ENCODE measurements around the gene ITGA1.
"Not testable (repeated sequence)": the region's sequence is repeated elsewhere in the genome, so short reads cannot be mapped to it uniquely, and the experiment has no call there.

ITGA1 gene

DNA sequence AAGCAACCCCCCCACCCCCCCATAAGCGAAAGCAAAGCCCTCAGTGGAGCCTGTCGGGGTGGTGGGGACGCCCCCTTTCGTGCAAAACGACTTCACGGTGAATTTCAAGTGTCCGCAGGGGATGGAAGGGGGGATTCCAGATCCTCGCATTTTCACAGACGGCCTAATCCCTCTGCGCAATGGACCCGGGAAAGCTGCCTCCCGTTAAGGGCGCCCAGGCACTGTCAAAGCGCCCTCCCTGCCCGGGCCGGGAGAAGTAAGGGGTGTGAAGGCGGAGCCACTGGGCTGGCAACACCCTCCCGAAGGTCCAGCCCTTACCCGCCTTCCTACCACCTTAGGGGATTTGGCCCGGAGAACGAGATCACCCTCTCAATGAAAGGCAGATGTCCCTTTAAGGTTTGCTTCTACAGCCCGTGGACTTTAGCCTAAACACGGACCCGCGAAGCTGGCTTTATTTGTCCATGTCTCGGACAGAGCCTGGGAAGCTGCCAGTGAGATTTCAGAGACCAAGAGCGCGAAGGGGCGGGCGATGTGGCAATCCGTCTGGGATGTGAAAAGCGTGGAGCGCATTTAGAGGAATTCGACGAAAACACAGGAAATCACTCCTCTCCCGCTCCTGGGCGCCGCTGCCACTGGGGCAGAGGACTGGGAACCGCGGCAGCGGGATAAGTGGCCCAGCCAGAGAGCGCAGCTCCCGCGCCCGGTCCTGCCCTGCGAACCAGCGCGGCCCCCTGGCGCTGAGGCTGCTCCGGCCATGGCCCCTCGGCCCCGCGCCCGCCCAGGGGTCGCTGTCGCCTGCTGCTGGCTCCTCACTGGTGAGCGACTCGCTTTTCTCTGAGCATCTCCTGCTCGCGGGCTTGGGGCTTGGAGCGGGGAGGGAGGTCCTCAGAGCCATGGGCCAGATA is at the start of gene ITGA1, which contains the start of gene PELO:
Gene ITGA1 (plus strand): TSS at position 317 of the 905 bp plus-strand sequence. CDS start 438 bp downstream, at position 755.
Gene PELO (plus strand): TSS at position 317 of the 905 bp plus-strand sequence. CDS start 12,479 bp downstream, outside the sequence.
- peak within 1 kb of the TSS; percentile 8; the same call in 1 of the 2 replicates for H3K27ac ChIP-seq
- TF ChIP-seq, protein P1, sequence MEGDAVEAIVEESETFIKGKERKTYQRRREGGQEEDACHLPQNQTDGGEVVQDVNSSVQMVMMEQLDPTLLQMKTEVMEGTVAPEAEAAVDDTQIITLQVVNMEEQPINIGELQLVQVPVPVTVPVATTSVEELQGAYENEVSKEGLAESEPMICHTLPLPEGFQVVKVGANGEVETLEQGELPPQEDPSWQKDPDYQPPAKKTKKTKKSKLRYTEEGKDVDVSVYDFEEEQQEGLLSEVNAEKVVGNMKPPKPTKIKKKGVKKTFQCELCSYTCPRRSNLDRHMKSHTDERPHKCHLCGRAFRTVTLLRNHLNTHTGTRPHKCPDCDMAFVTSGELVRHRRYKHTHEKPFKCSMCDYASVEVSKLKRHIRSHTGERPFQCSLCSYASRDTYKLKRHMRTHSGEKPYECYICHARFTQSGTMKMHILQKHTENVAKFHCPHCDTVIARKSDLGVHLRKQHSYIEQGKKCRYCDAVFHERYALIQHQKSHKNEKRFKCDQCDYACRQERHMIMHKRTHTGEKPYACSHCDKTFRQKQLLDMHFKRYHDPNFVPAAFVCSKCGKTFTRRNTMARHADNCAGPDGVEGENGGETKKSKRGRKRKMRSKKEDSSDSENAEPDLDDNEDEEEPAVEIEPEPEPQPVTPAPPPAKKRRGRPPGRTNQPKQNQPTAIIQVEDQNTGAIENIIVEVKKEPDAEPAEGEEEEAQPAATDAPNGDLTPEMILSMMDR (conservative IDR thresholded peaks at IDR 0.05): peak; percentile 26
- no peak for TF ChIP-seq ZFX (IDR thresholded peaks at IDR 0.05)

DNA sequence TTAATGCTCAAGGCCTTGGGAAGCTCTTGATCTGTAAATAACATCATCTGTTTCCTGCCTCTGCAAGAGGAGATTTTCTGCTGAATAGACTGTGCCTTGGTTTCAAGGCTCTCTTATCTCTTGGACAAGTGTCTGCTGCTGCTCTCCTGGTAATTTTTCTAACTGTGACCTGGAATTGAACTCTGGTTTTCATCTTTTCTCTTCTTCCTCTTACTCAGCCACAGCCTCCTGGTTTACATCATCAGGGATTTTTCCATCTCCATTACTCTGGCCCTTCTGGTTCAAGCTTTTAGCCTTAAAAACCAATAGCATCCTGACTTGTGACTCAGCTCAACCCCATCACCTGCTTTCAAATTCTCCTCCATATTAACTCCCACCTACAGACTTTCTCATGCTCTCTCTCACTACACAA is 49.6 kb upstream of the ITGA1 start:
- TF ChIP-seq, protein P1 (conservative IDR thresholded peaks at IDR 0.05): no peak
- no peak for TF ChIP-seq ZFX (IDR thresholded peaks at IDR 0.05)
- no peak overlapping the region for H3K27ac ChIP-seq

DNA sequence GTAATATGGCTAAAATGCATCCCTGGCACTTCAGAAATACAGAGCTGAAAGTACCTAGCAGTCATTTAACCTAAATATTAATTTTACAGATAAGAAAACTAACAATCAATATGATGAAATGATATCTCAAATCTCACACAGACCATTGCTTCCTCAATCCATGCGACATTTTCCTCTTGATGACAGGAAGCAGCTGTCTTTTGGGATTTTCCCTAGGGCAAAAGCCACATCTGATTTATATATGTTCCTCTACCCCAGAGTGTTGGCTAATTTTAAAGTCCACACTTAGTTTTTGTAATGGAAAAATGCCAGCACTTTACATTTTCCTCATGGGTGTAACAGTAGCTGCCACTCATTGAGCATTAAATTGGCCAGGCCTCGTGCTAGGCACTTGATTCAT is 47.7 kb upstream of the ITGA1 start:
- no peak overlapping the region for H3K27ac ChIP-seq
- TF ChIP-seq, protein P1 (conservative IDR thresholded peaks at IDR 0.05): no peak
- no peak for TF ChIP-seq ZFX (IDR thresholded peaks at IDR 0.05)

DNA sequence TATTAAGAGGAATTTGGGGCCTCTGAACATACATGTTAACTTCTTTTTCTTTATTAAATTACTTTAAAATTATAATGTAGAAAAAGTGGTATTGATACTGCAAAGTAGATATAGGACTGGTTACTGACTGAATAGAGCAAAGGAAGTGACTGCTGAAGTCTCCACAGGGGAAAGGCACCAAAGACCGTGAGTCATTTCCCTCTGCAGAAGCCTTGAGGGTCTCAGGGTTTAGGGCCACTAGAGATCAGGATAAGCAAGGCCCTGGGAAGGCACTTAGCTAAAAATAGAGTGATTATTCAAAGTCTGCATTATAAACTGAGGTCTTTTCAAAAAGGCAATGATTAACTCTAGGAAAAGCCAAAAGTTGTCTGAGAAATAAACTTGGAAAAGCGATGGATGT is 44.7 kb upstream of the ITGA1 start:
- no peak overlapping the region for H3K27ac ChIP-seq
- TF ChIP-seq, protein P1 (conservative IDR thresholded peaks at IDR 0.05): no peak
- TF ChIP-seq ZFX (IDR thresholded peaks at IDR 0.05): no peak

DNA sequence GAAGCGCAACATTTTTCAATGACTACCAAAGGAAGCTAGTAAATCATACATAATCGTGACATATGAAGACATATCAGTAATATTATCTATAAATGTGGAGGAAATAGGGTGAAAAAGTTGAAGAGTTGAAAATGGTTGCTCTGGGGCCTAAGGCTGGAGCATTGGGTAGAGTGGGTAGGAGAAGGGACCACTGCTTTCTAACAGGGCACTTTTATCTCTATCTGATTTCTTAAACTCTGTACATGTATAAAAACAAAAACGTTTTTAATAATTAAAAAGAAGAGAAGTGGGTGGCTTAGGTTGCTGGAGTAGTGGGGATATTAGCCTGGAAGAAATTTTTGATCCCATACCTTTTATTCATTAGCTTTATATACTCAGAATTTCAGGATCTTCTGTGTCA is 44.2 kb upstream of the ITGA1 start:
- no peak overlapping the region for H3K27ac ChIP-seq
- TF ChIP-seq ZFX (IDR thresholded peaks at IDR 0.05): no peak

DNA sequence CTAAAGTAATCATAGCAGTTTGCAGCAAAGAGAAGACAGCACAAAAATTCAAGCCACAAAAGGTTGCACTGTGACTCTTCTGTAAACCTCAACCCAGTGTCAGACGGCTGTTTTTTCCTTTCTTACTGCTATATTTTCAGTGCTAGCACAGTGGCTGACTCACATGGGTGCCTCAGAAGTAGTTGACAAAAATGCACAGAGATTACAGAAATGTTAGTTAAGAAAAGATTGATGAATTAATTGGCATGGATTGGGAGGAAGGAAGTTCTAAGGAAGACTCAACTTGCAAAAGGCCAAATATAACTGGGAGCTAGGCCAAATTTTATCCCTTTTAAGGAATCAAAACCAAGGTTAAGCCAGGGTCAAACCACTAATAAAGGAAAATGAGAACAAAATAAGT is 43.7 kb upstream of the ITGA1 start:
- no peak for TF ChIP-seq ZFX (IDR thresholded peaks at IDR 0.05)
- TF ChIP-seq, protein P1 (conservative IDR thresholded peaks at IDR 0.05): no peak
- H3K27ac ChIP-seq: no peak overlapping the region

DNA sequence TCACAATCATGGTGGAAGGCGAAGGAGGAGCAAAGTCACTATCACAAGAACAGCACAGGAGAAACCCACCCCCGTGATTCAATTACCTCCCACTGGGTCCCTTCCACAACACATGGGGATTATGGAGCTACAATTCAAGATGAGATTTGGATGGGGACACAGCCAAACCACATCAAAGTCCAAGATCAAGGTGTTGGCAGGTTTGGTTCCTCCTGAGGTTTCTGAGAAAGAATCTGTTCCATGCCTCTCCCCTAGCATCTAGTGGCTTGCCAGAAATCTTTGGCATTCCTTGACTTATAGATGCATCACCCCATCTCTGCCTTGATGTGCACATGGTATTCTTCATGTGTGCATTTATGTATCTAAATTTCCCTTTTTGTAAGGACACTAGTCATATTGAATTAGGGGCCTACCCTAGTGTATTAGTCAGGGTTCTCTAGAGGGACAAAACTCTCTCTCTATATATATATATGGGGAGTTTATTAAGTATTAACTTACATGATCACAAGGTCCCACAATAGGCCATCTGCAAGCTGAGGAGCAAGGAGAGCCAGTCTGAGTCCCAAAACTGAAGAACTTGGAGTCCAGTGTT is 42.8 kb upstream of the ITGA1 start:
- H3K27ac ChIP-seq: not testable (repeated sequence)

DNA sequence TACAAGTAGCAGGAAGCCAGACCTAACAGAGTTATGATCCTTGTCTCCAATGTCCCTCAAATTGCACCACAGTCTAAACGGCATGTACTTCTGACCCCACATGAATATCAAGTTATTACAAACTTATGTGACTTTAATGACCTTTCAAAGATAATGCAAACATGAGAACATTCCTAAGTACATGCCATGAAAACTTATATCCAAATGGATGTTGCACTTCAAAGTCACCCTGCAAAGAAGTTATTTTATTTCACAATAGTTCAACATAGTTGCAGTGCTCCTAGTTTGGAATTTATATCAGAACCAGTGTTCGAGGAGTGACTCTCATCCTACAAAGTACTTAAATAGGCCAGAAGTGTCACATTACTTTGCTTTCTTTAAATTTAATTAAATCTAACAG is 41.2 kb upstream of the ITGA1 start:
- TF ChIP-seq, protein P1 (conservative IDR thresholded peaks at IDR 0.05): no peak
- no peak for TF ChIP-seq ZFX (IDR thresholded peaks at IDR 0.05)
- H3K27ac ChIP-seq: no peak overlapping the region
